IMR-90 (cell line): Measurements from ENCODE around the gene TIPRL.

Experiments
- CTCF ChIP-seq: conservative IDR thresholded peaks from 2 replicates; pipeline ENCODE4 v1.5.1; 2012; ENCODE audit warnings: mild to moderate bottlenecking, low read depth, low read length, improper control_type of control experiment
- POLR2A ChIP-seq: IDR thresholded peaks from 2 replicates; pipeline ENCODE4 v1.6.1; 2012; ENCODE audit warnings: mild to moderate bottlenecking, low read depth, low read length
- RAD21 ChIP-seq: IDR thresholded peaks from 2 replicates; pipeline ENCODE4 v1.6.1; 2012; ENCODE audit warnings: low read length, improper control_type of control experiment

GRCh38 chr1:168134132-168134531, 44.6 kb upstream of the TIPRL start:
- TF ChIP-seq CTCF (no peak), POLR2A (no peak), RAD21 (no peak)
